ENCODE measurements around the gene ATP9B.

Gene ATP9B

GRCh38 chr18:79396431-79397246 lies 327.4 kb downstream of the ATP9B start:
- peak; percentile 21 for DNase-seq (ENCODE audit: low read depth)

GRCh38 chr18:79397247-79397829 lies 328.1 kb downstream of the ATP9B start:
- DNase-seq (ENCODE audit: low read depth), result no peak

DNA sequence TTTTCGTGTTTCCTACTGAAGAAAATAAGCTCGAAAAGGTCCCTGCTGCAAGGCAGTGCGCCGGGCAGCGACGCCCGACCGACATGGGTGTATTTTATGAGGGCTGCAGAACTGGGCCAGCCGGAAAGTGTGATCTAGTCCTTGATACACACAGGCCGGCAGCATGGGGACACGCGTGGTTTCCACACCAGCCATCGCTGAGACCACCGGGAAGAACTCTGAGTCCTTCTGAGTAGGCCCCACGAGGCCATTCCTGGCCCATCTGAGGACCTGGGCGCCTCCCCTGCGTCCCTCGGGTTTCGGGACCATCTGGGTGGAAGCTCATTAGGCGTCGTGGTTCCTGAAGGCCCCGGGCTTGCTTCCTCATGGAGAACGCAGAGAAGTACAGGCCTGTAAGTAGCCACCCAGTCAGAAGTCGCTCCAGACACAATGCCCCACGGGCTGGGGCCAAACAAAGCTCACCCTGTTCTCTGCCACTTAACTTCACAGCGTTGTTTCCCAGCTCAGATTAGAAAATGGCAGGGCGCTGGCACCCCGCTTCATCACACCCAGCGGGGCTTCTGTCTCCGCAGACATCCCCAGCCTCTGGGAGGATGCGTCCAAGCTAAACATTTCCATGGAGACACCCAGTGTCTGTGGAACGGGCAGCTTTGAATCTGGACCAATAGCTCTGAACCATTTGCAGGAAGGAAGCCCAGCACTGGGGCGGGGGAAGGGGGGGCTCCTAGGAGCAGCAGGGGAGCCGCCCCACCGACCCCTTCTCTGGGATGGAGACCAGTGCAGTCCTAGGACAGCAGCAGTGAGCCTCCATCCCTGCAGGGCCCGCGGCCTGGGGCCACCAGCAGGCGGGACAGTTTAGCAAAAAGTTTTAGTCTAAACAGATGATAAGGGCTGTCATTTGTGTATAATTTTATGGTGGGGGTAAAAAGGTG lies 328.9 kb downstream of the ATP9B start:
- DNase-seq (ENCODE audit: low read depth), result no peak

DNA sequence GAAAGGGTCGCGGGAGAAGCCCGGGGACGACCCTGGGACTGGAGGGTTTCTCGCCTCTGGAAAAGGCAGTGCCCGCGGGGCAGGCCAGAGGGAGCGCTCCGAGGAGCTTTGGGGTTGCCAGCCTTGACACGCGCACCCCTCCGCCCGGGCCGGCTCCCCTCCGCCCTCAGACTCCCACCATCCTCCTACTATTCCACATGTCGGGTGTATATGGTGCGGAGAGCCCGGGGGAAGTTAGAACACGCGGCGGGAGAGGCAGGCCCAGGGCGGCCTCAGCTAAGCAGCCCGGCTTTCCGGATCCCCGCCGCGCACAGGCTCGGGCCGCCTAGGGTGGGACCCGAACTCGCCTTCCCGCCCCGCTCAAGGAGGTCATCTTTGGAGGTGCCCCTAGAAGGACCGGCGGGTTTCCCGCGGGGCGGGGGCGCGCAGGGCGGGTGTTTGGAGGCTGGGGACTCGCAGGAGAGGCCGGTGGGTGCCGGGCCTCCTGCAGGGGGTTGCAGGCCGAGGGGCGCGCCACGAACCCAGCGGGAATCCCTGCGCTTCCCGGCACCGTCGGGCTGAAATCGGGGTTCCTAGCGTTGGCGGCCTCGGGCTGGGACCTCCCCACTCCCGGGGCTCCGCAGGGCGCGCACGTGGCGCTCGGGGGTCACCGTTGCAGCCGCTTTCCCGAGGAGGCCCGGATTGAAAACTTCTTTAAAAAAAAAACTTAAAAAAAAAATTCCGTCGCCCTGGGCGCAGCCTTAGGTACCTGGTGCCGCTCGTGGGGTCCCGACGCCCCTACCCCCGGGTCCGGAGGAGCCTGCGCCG lies 330.3 kb downstream of the ATP9B start:
- DNase-seq (ENCODE audit: low read depth), result no peak

DNA sequence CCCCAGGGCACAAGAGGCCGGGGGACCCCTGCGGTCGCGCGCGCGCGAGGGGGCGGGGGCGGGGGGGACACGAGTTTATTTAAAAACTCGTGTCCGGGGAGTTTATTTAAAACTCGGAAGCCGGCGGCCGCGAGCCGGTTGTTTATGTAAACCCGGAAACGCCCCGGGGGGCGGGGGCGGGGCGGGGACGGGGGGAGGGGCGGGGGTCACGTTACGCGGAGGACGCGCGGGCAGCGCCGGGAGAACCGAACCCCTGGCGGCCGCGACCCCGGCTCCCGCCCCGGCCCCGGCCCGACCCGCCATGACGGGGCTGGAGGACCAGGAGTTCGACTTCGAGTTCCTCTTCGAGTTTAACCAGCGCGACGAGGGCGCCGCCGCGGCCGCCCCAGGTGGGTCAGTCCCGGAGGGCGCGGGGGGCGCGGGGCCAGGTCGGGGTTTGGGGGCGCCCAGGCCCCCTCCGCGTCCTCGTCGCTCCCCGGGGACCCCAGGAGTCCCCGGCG lies 330.9 kb downstream of the ATP9B start:
- DNase-seq (ENCODE audit: low read depth), result no peak

GRCh38 chr18:79400591-79401381 lies 331.6 kb downstream of the ATP9B start:
- no peak for DNase-seq (ENCODE audit: low read depth)

DNA sequence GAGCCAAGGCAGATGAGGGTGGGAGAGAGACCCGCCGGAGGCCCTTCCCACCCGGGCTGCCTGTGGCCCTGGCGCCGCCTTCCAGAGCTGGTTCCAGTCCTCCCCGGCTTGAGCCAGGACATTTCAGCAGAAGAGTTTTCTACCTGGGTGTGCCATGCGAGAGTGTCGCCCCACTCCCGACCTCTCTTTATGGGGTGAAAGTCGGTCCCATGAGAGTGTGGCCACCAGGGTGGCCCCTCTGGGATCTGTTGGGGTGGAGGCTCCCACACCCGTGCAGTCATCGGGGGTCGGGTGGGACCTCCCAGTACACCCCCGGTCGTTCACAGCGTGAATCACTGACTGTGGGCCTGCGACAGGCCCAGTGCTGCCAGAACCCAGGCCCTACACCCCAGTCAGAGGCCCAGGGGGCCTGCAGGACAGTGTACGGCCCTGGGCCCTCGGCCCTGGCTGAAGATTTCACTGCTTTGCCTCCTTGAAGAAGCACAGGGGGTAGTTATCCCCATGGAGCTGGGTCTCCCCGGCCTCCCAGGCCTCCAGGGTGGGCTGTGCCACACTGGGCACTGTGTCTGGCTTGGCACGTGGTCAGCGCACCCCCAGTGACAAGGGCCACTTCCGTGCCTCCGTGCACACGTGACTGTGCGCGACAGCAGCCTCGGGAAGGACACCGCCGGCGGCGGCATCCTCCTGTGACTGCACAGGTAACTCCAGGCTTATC lies 332.5 kb downstream of the ATP9B start:
- no peak for DNase-seq (ENCODE audit: low read depth)

GRCh38 chr18:79402209-79402576 lies 333.0 kb downstream of the ATP9B start:
- no peak for DNase-seq (ENCODE audit: low read depth)

GRCh38 chr18:79402977-79403722 lies 334.0 kb downstream of the ATP9B start:
- DNase-seq (ENCODE audit: low read depth), result no peak

GRCh38 chr18:79403723-79404566 lies 334.8 kb downstream of the ATP9B start:
- no peak for DNase-seq (ENCODE audit: low read depth)

GRCh38 chr18:79404567-79404910 lies 335.3 kb downstream of the ATP9B start:
- DNase-seq (ENCODE audit: low read depth), result no peak

DNA sequence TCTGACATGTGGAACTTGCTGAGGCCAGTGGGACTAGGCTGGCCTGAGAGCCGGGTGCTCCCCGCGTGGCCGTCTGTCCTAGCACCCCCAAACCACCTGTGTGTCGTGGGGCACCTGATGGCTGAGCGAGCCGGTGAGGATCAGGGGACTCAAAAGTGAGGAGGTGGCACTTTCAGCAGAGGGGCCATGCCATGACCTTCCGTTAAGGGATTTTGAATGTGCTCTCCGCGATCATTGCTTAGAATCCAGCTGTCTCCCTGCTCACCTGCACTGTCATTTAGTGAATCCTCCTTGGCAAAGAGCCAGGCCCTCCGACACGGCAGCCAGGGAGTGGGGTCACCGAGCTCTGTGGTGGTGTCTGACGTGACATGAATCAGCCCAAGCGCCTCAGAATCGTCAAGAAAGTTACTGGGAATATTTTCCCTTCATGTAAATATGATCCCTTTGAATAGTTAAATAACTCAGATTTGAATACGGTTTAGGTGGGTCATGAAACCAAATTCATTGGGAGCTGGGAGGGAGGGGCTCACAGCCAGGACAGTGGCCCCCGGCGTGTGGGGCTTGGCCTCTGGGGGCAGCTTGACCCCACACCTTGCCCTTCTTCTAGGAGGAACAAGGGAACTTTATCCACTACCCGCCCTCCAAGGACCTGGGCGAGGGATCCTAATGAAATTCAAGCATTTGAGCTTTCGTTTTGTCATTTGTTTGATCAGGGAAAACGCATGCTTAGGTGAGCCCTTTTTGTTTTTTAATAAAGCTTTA lies 336.0 kb downstream of the ATP9B start:
- DNase-seq (ENCODE audit: low read depth), result no peak

GRCh38 chr18:79405781-79406575 lies 336.8 kb downstream of the ATP9B start:
- no peak for DNase-seq (ENCODE audit: low read depth)

DNA sequence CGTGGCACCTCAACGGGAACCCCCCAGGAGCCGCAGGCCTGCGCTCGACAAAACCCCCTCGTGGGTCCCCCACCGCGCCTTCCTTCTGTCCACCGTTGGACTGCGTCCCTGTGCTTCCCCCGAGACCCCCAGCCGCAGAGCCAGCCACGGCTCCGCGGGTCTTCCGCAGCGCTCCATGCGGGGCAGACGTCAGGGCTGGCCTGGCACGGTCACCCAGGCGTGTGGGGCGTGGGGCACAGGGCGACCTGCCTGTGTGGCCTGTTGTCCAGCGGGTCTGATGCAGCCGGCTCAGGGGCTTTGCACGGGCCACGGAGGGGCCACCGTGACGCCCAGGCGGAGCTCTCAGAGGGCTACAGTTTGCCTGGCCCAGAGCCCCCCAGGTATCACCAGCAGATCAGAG lies 337.5 kb downstream of the ATP9B start:
- no peak for DNase-seq (ENCODE audit: low read depth)

GRCh38 chr18:79409313-79409712 lies 340.1 kb downstream of the ATP9B start:
- no peak for DNase-seq (ENCODE audit: low read depth)

GRCh38 chr18:79410171-79410641 lies 341.0 kb downstream of the ATP9B start:
- DNase-seq (ENCODE audit: low read depth), result no peak

Data from ELR (cell line).